Measurements from ENCODE around the gene ATP9A. TPM values are rescaled to one million over a fixed set of nuclear protein-coding genes. Genes with fewer than 3 reads are reported as not detected.
A peak's percentile ranks its signal among the peaks of the same experiment; 100 is the strongest.
"Not testable (repeated sequence)": the region's sequence is repeated elsewhere in the genome, so short reads cannot be mapped to it uniquely, and the experiment has no call there.

The ATP9A gene
- polyA plus RNA-seq, 1 of the 3 experiments (the other 2 are of a cell fraction), result 11.0 TPM

GRCh38 chr20:51659491-51660050 is 108.6 kb downstream of the ATP9A start:
- no peak overlapping the region for H3K4me3 ChIP-seq (ENCODE audit: low read depth in 2 of 2, low read length in 1 of 2)
- H3K27me3 ChIP-seq (ENCODE audit: insufficient read depth), result no peaks in the 10 kb centered on the region
- no peaks in the 10 kb centered on the region for H3K79me2 ChIP-seq (ENCODE audit: insufficient read depth)
- no peak overlapping the region for H2AFZ ChIP-seq (ENCODE audit: low read depth)
- H3K9me3 ChIP-seq, result no peaks in the 10 kb centered on the region
- 73% methylated on average over 8 of the region's 8 CpGs for WGBS (ENCODE audit: low lambda C conversion rate)
- no peaks in the 10 kb centered on the region for H3K9me2 ChIP-seq
- CTCF ChIA-PET, result interaction anchor here (0.9 kb wide), 1 partner anchor 42 kb away, joined by 3 read pairs; no protein-coding TSS in a partner anchor
- H3K9ac ChIP-seq, result no peak overlapping the region
- POLR2A ChIA-PET, result no interaction called here
- peaks cover 30% of the 10 kb centered on the region for H3F3A ChIP-seq (replicated peaks; ENCODE audit: insufficient read depth)
- H3K4me2 ChIP-seq, result no peak overlapping the region
- H4K20me1 ChIP-seq (ENCODE audit: insufficient read depth), result no peaks in the 10 kb centered on the region
- TF ChIP-seq REST (IDR thresholded peaks at IDR 0.05; ENCODE audit: low read depth, low read length) (no peak), YY1 (IDR thresholded peaks at IDR 0.05; ENCODE audit: low read depth) (no peak), USF1 (IDR thresholded peaks at IDR 0.05; ENCODE audit: borderline replicate concordance, low read depth) (no peak), TCF12 (IDR thresholded peaks at IDR 0.05) (0 out of 2 replicates have a peak, but pooled peaks have one; percentile 20), RFX5 (IDR thresholded peaks at IDR 0.05; ENCODE audit: low read length) (no peak), ZBTB33 (IDR thresholded peaks at IDR 0.05; ENCODE audit: borderline replicate concordance, low read depth) (no peak), FOXM1 (IDR thresholded peaks at IDR 0.05; ENCODE audit: low read depth) (no peak)
- no peak for DNase-seq
- H3K4me1 ChIP-seq (ENCODE audit: control insufficient read depth in 1 of 2, insufficient read depth in 2 of 2, low read depth in 1 of 2, low read length in 1 of 2), result peaks cover 14 to 19% of the 10 kb centered on the region in 2 experiments; a peak in 3 of 4 replicates
- peaks cover 2 to 18% of the 10 kb centered on the region in 2 experiments for H3K36me3 ChIP-seq (replicated peaks in 1 of 2; ENCODE audit: control insufficient read depth in 1 of 2, insufficient read depth in 2 of 2, low read length in 1 of 2)
- H3K27ac ChIP-seq (ENCODE audit: low read depth in 2 of 2, low read length in 1 of 2), result peak overlapping the region; percentile 75 to 96

- no peak overlapping the region for H3K27ac ChIP-seq (ENCODE audit: low read depth in 2 of 2, low read length in 1 of 2)
- no peak overlapping the region for H3K4me3 ChIP-seq (ENCODE audit: low read depth in 2 of 2, low read length in 1 of 2)
- no peaks in the 10 kb centered on the region for H3K27me3 ChIP-seq (ENCODE audit: insufficient read depth)
- ChIA-PET CTCF (interaction anchor here (0.7 kb wide), 1 partner anchor 15 kb away, joined by 3 read pairs; no protein-coding TSS in a partner anchor), POLR2A (no interaction called here)
- H3F3A ChIP-seq (replicated peaks; ENCODE audit: insufficient read depth), result peaks cover 27% of the 10 kb centered on the region
- no peak overlapping the region for H3K9ac ChIP-seq
- H3K9me3 ChIP-seq, result no peaks in the 10 kb centered on the region
- no peak overlapping the region for H3K4me2 ChIP-seq
- H3K9me2 ChIP-seq, result no peaks in the 10 kb centered on the region
- H3K79me2 ChIP-seq (ENCODE audit: insufficient read depth), result no peaks in the 10 kb centered on the region
- H4K20me1 ChIP-seq (ENCODE audit: insufficient read depth), result no peaks in the 10 kb centered on the region
- TF ChIP-seq CTCF (IDR thresholded peaks at IDR 0.05), result no peak
- TF ChIP-seq YY1 (IDR thresholded peaks at IDR 0.05; ENCODE audit: low read depth), result no peak
- TF ChIP-seq MXI1 (IDR thresholded peaks at IDR 0.05; ENCODE audit: low read depth, low read length), result no peak
- no peak for TF ChIP-seq FOXJ3 (CRISPR knock-in tag; IDR thresholded peaks at IDR 0.05)
- no peak for TF ChIP-seq JUND (IDR thresholded peaks at IDR 0.05)
- no peak overlapping the region for H2AFZ ChIP-seq (ENCODE audit: low read depth)
- WGBS (ENCODE audit: low lambda C conversion rate), result 99% methylated on average over 21 of the region's 21 CpGs
- H3K36me3 ChIP-seq (replicated peaks in 1 of 2; ENCODE audit: control insufficient read depth in 1 of 2, insufficient read depth in 2 of 2, low read length in 1 of 2), result peaks cover 2 to 18% of the 10 kb centered on the region in 2 experiments
- H3K4me1 ChIP-seq (ENCODE audit: control insufficient read depth in 1 of 2, insufficient read depth in 2 of 2, low read depth in 1 of 2, low read length in 1 of 2), result peaks cover 14 to 29% of the 10 kb centered on the region in 2 experiments; a peak in 3 of 4 replicates
- no peak for DNase-seq
Measured at GRCh38 chr20:51656726-51657260, 111.4 kb downstream of the ATP9A start.

- H3K9me3 ChIP-seq; H3K9me2 ChIP-seq; H3K9ac ChIP-seq; H3K27ac ChIP-seq (ENCODE audit: low read depth in 2 of 2, low read length in 1 of 2); H2AFZ ChIP-seq (ENCODE audit: low read depth); H3K4me2 ChIP-seq; H3K4me3 ChIP-seq (ENCODE audit: low read depth in 2 of 2, low read length in 1 of 2); H3K27me3 ChIP-seq (ENCODE audit: insufficient read depth); H4K20me1 ChIP-seq (ENCODE audit: insufficient read depth); DNase-seq; H3K79me2 ChIP-seq (ENCODE audit: insufficient read depth); POLR2A ChIA-PET: not testable (repeated sequence)
- H3K36me3 ChIP-seq (replicated peaks in 1 of 2; ENCODE audit: control insufficient read depth in 1 of 2, insufficient read depth in 2 of 2, low read length in 1 of 2), result peaks cover 2 to 22% of the 10 kb centered on the region in 2 experiments
- 91% methylated on average over 5 of the region's 5 CpGs for WGBS (ENCODE audit: low lambda C conversion rate)
- H3K4me1 ChIP-seq (ENCODE audit: control insufficient read depth in 1 of 2, insufficient read depth in 2 of 2, low read depth in 1 of 2, low read length in 1 of 2), result peaks cover 14 to 22% of the 10 kb centered on the region in 2 experiments; a peak in 3 of 4 replicates
- peaks cover 20% of the 10 kb centered on the region for H3F3A ChIP-seq (replicated peaks; ENCODE audit: insufficient read depth)
- CTCF ChIA-PET, result interaction anchor here (0.7 kb wide), 2 partner anchors 15 to 206 kb away, joined by 3 to 4 read pairs; no protein-coding TSS in a partner anchor
Measured at GRCh38 chr20:51656089-51656488, 112.1 kb downstream of the ATP9A start.
